Astrocyte (in vitro differentiated cells and primary cell): ENCODE data around the gene GPRIN1. TPM values are rescaled to one million over a fixed set of nuclear protein-coding genes. Genes with fewer than 3 reads are reported as not detected.
A peak's percentile ranks its signal among the peaks of the same experiment; 100 is the strongest.

Source experiments
- DNase-seq: peaks from one replicate; pipeline ENCODE4 v3.0.0-alpha.2; 2010; ENCODE audit warnings: low read depth
- FAIRE-seq: peaks from 2 replicates; lab custom pipeline; 2011; peaks lifted over from hg19 to GRCh38; lab: Jason Lieb, UNC
- H2AFZ ChIP-seq: 2 replicates; pipeline ENCODE4 v1.6.0; 2012; ENCODE audit warnings: low read depth, low read length, inconsistent platforms
- H3K27ac ChIP-seq: 2 replicates; pipeline ENCODE4 v1.5.1; 2011; ENCODE audit warnings: low read depth, low read length, inconsistent platforms
- H3K27me3 ChIP-seq: 2 replicates; pipeline ENCODE4 v1.6.0; 2011; ENCODE audit warnings: low read length, inconsistent platforms; ENCODE audit not compliant: insufficient read depth
- H3K36me3 ChIP-seq: 2 replicates; pipeline ENCODE4 v1.5.1; 2011; ENCODE audit warnings: low read length, inconsistent platforms; ENCODE audit not compliant: insufficient read depth
- H3K4me1 ChIP-seq: 2 replicates; pipeline ENCODE4 v1.5.1; 2011; ENCODE audit warnings: low read length, inconsistent platforms; ENCODE audit not compliant: insufficient read depth
- H3K4me2 ChIP-seq: 2 replicates; pipeline ENCODE4 v1.6.0; 2012; ENCODE audit warnings: low read length, inconsistent platforms
- H3K4me3 ChIP-seq: 2 replicates; pipeline ENCODE4 v1.5.1; 2011; ENCODE audit warnings: low read depth, mild to moderate bottlenecking, low read length, inconsistent platforms; ENCODE audit not compliant: insufficient read depth
- H3K79me2 ChIP-seq: 2 replicates; pipeline ENCODE4 v1.6.0; 2012; ENCODE audit warnings: mild to moderate bottlenecking, low read length, inconsistent platforms; ENCODE audit not compliant: insufficient read depth
- H3K9ac ChIP-seq: 2 replicates; pipeline ENCODE4 v1.6.0; 2012; ENCODE audit warnings: mild to moderate bottlenecking, low read length, inconsistent platforms
- H3K9me3 ChIP-seq: 2 replicates; pipeline ENCODE4 v1.5.1; 2012; ENCODE audit warnings: low read depth, mild to moderate bottlenecking, low read length, inconsistent platforms; ENCODE audit not compliant: insufficient read depth
- H4K20me1 ChIP-seq: 2 replicates; pipeline ENCODE4 v1.6.0; 2012; ENCODE audit warnings: low read length, inconsistent platforms; ENCODE audit not compliant: insufficient read depth
- H3K27ac Mint-ChIP-seq: one replicate; pipeline ENCODE4 v1.8.0; 2021; ENCODE audit warnings: mild to moderate bottlenecking, mixed read lengths; ENCODE audit not compliant: unreplicated experiment
- H3K27me3 Mint-ChIP-seq: one replicate; pipeline ENCODE4 v1.8.0; 2021; ENCODE audit warnings: low read depth, mixed read lengths; ENCODE audit not compliant: unreplicated experiment
- H3K36me3 Mint-ChIP-seq: one replicate; pipeline ENCODE4 v1.8.0; 2021; ENCODE audit warnings: low read depth, mixed read lengths; ENCODE audit not compliant: unreplicated experiment
- H3K4me1 Mint-ChIP-seq: one replicate; pipeline ENCODE4 v1.8.0; 2021; ENCODE audit warnings: low read depth, mixed read lengths; ENCODE audit not compliant: unreplicated experiment
- H3K4me3 Mint-ChIP-seq: one replicate; pipeline ENCODE4 v1.8.0; 2021; ENCODE audit warnings: mild to moderate bottlenecking, moderate library complexity, mixed read lengths; ENCODE audit not compliant: unreplicated experiment
- H3K9me3 Mint-ChIP-seq: one replicate; pipeline ENCODE4 v1.8.0; 2021; ENCODE audit warnings: mild to moderate bottlenecking, mixed read lengths; ENCODE audit not compliant: unreplicated experiment
- EZH2 ChIP-seq: IDR thresholded peaks from 2 replicates; pipeline ENCODE4 v1.6.1; 2012; ENCODE audit warnings: mild to moderate bottlenecking, low read length, inconsistent platforms; ENCODE audit not compliant: insufficient read depth
- total RNA-seq: library from RNA; stranded (reverse); gene quantifications from 2 replicates; pipeline ENCODE4 v1.2.1, GENCODE V29; 2021
- TF ChIP-seq, protein P1 (sequence below): IDR thresholded peaks from 2 replicates; pipeline ENCODE4 v1.5.1; 2011; ENCODE audit warnings: low read depth, mild to moderate bottlenecking, inconsistent platforms, low read length, moderate library complexity; ENCODE audit not compliant: insufficient read depth

The GPRIN1 gene
- total RNA-seq, 1 donor from 2014 or later, result 6.8 TPM

DNA sequence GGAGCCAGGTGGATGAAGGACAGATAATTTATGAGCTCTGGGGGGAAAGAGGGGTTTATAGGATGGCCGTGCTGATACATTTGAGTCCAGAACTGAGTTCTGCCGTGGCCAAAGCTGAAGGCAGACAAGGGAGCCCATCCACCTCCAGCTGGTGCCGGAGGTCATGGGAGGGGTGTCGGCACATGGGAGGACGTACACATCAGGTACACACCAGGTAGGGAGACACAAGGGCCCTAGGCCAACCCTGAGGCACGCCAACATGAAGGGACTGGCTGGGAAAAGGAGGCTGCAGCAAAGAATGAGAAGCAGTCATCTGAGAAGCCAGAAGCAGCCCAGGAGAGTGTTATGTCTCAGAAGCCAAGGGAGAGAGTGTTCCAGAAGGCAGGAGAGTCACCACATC, 2.1 kb upstream of the GPRIN1 start:
- DNase-seq, result no peak

DNA sequence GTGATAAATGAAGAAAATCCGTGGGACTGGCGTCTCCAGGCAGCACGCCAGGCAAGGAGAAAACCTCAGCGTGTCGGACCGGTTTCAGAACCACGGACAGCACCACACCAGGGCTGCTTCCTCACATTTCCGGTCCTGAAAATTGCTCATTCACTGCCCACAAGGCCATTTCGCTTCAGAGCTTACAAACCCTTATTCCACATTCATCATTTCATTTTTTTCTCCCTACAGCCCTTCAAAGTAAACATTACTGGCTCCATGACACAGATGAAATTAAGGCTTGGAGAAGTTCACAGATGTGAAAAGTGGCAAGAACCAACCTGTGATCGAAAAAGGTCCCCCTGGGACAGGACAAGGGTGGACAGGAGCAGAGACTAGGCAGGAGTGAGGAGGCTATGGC, 1.5 kb upstream of the GPRIN1 start:
- peak; percentile 76 for DNase-seq
- Histone ChIP-seq H3K4me2 (no peak overlapping the region), H3K9ac (no peak overlapping the region)

More for the DNA sequence above, 2.1 kb upstream of the GPRIN1 start:
- Histone ChIP-seq H4K20me1 (peaks cover 22% of the 10 kb centered on the region), H3K4me2 (no peak overlapping the region), H2AFZ (no peak overlapping the region), H3K36me3 (no peaks in the 10 kb centered on the region), H3K4me1 (peaks cover 31% of the 10 kb centered on the region), H3K4me3 (no peak overlapping the region), H3K79me2 (peaks cover 9% of the 10 kb centered on the region), H3K27ac (no peak overlapping the region), H3K27me3 (no peaks in the 10 kb centered on the region), H3K9me3 (no peaks in the 10 kb centered on the region), H3K9ac (no peak overlapping the region)
- H3K4me1 Mint-ChIP-seq, result peaks cover 41% of the 10 kb centered on the region
- FAIRE-seq, result no peak
- TF ChIP-seq, protein P1, sequence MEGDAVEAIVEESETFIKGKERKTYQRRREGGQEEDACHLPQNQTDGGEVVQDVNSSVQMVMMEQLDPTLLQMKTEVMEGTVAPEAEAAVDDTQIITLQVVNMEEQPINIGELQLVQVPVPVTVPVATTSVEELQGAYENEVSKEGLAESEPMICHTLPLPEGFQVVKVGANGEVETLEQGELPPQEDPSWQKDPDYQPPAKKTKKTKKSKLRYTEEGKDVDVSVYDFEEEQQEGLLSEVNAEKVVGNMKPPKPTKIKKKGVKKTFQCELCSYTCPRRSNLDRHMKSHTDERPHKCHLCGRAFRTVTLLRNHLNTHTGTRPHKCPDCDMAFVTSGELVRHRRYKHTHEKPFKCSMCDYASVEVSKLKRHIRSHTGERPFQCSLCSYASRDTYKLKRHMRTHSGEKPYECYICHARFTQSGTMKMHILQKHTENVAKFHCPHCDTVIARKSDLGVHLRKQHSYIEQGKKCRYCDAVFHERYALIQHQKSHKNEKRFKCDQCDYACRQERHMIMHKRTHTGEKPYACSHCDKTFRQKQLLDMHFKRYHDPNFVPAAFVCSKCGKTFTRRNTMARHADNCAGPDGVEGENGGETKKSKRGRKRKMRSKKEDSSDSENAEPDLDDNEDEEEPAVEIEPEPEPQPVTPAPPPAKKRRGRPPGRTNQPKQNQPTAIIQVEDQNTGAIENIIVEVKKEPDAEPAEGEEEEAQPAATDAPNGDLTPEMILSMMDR, result no peak
- no peak for TF ChIP-seq EZH2
- H3K4me3 Mint-ChIP-seq, result no peak overlapping the region
- no peaks in the 10 kb centered on the region for H3K9me3 Mint-ChIP-seq
- H3K36me3 Mint-ChIP-seq, result no peaks in the 10 kb centered on the region
- no peak overlapping the region for H3K27ac Mint-ChIP-seq
- peaks cover 8% of the 10 kb centered on the region for H3K27me3 Mint-ChIP-seq

DNA sequence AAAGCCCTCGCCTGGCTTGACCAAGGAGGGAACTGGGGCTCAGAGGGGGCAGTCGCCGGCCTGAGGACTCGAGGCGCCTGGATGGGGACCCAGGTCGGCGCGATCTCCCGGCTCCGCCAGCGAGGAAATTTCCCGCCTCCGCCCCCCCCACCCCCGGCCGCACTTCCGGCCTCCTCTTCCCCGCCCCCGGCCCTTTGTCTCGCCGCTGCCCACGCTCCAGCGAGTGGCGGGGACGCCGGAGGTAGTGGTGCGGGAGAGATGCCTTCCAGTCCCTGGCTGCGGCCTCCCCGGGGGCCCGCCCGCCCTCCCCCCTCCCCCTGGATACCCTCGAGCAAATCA, 448 bp upstream of the GPRIN1 start:
- no peak overlapping the region for H3K27ac ChIP-seq
- peak overlapping the region; percentile 74 for H3K4me3 Mint-ChIP-seq
- peaks cover 31% of the 10 kb centered on the region for H4K20me1 ChIP-seq

More for the DNA sequence above, 1.5 kb upstream of the GPRIN1 start:
- no peak overlapping the region for H3K27ac Mint-ChIP-seq
- H3K4me3 Mint-ChIP-seq, result peak overlapping the region; percentile 30
- Histone ChIP-seq H3K9me3 (no peaks in the 10 kb centered on the region), H3K36me3 (no peaks in the 10 kb centered on the region), H3K4me1 (peaks cover 31% of the 10 kb centered on the region), H2AFZ (no peak overlapping the region), H3K4me3 (no peak overlapping the region), H4K20me1 (peaks cover 28% of the 10 kb centered on the region), H3K27ac (no peak overlapping the region), H3K27me3 (no peaks in the 10 kb centered on the region), H3K79me2 (peaks cover 9% of the 10 kb centered on the region)
- TF ChIP-seq EZH2, result no peak
- TF ChIP-seq, protein P1, result no peak
- no peaks in the 10 kb centered on the region for H3K9me3 Mint-ChIP-seq
- H3K4me1 Mint-ChIP-seq, result peaks cover 36% of the 10 kb centered on the region
- H3K36me3 Mint-ChIP-seq, result no peaks in the 10 kb centered on the region
- FAIRE-seq, result peak; percentile 17
- H3K27me3 Mint-ChIP-seq, result peaks cover 8% of the 10 kb centered on the region

More for the DNA sequence above, 448 bp upstream of the GPRIN1 start:
- H3K79me2 ChIP-seq, result peaks cover 9% of the 10 kb centered on the region
- H2AFZ ChIP-seq, result peak overlapping the region; percentile 69
- H3K4me1 Mint-ChIP-seq, result peaks cover 28% of the 10 kb centered on the region
- H3K36me3 ChIP-seq, result no peaks in the 10 kb centered on the region
- peaks cover 25% of the 10 kb centered on the region for H3K4me1 ChIP-seq
- H3K4me2 ChIP-seq, result peak overlapping the region; percentile 90
- no peak for TF ChIP-seq EZH2
- TF ChIP-seq, protein P1, result no peak
- H3K36me3 Mint-ChIP-seq, result no peaks in the 10 kb centered on the region
- no peaks in the 10 kb centered on the region for H3K9me3 Mint-ChIP-seq
- peaks cover 8% of the 10 kb centered on the region for H3K27me3 Mint-ChIP-seq
- H3K27ac Mint-ChIP-seq, result no peak overlapping the region
- no peak for DNase-seq
- H3K9ac ChIP-seq, result peak overlapping the region; percentile 26
- H3K9me3 ChIP-seq, result no peaks in the 10 kb centered on the region
- H3K27me3 ChIP-seq, result no peaks in the 10 kb centered on the region
- peak overlapping the region; percentile 56 for H3K4me3 ChIP-seq
- FAIRE-seq, result no peak
